ENCODE results near the gene GPR50.

DNA sequence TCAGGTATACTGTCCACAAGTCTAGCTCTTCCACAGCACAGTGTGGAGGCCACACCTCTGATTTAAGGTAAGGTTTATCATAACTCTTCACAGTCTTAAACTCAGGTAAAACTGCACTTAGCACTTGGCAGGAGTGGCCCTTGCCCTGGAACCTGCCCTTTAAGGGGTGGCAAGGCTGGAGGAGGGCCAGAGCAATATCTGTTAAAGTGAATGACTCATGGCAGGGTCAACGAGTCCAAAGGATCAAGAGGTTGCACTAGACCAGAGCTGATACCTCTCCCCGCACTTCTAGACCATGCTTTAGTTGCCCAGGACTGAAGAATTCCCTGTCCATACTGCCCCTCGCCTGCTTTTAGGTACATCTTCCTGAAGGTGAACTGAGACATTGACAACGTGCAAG is 14.7 kb upstream of the GPR50 start:
- TF ChIP-seq, protein P1, sequence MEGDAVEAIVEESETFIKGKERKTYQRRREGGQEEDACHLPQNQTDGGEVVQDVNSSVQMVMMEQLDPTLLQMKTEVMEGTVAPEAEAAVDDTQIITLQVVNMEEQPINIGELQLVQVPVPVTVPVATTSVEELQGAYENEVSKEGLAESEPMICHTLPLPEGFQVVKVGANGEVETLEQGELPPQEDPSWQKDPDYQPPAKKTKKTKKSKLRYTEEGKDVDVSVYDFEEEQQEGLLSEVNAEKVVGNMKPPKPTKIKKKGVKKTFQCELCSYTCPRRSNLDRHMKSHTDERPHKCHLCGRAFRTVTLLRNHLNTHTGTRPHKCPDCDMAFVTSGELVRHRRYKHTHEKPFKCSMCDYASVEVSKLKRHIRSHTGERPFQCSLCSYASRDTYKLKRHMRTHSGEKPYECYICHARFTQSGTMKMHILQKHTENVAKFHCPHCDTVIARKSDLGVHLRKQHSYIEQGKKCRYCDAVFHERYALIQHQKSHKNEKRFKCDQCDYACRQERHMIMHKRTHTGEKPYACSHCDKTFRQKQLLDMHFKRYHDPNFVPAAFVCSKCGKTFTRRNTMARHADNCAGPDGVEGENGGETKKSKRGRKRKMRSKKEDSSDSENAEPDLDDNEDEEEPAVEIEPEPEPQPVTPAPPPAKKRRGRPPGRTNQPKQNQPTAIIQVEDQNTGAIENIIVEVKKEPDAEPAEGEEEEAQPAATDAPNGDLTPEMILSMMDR (IDR thresholded peaks at IDR 0.05; ENCODE audit: poor library complexity), result no peak
- no peak for TF ChIP-seq EZH2 (IDR thresholded peaks at IDR 0.05; ENCODE audit: borderline replicate concordance)

All from hepatocyte (in vitro differentiated cells).